Vagina (tissue), 2 donors: ENCODE data around the gene EYA4. TPM values are rescaled to one million over a fixed set of nuclear protein-coding genes. Genes with fewer than 3 reads are reported as not detected.

Experiments used
- DNase-seq, 2 donors: peaks; one replicate each; pipeline ENCODE4 v3.0.0-alpha.2; 2017; ENCODE audit errors: extremely low spot score in 2 of 2
- H3K27ac ChIP-seq: fragments of 200-600 bp; sonication (generic); one replicate; pipeline ENCODE4 v1.5.1; 2019
- H3K27me3 ChIP-seq: fragments of 200-600 bp; sonication (generic); one replicate; pipeline ENCODE4 v1.5.1; 2019
- H3K36me3 ChIP-seq, 2 donors: fragments of 200-600 bp; sonication (generic); one replicate each; pipeline ENCODE4 v1.5.1; 2017 to 2019
- H3K4me1 ChIP-seq: fragments of 200-600 bp; sonication (generic); one replicate; pipeline ENCODE4 v1.5.1; 2019
- H3K4me3 ChIP-seq, 2 donors: fragments of 200-600 bp; sonication (generic); 1 replicate in 1 of 2; 2 replicates in 1 of 2; pipeline ENCODE4 v1.5.1; 2016 to 2019
- H3K9me3 ChIP-seq: fragments of 200-600 bp; sonication (generic); one replicate; pipeline ENCODE4 v1.5.1; 2019
- CTCF ChIP-seq, 3 experiments: fragments of 450-650 bp in 2 of 3; fragments of 200-600 bp in 1 of 3; sonication (generic) in 1 of 3; IDR thresholded peaks; one replicate each; pipeline ENCODE4 v1.5.1; 2017 to 2019; ENCODE audit warnings: antibody characterized with exemption in 3 of 3, mild to moderate bottlenecking in 2 of 3, moderate library complexity in 2 of 3
- POLR2A ChIP-seq, 2 donors: fragments of 450-650 bp; IDR thresholded peaks; one replicate each; pipeline ENCODE4 v1.6.1; 2017; ENCODE audit warnings: antibody characterized with exemption in 2 of 2, mild to moderate bottlenecking in 2 of 2, moderate library complexity in 2 of 2
- POLR2AphosphoS5 ChIP-seq, 2 donors: sonication (generic); formaldehyde crosslinking; IDR thresholded peaks; one replicate each; pipeline ENCODE4 v1.9.0; 2017; ENCODE audit warnings: antibody characterized with exemption in 2 of 2, mild to moderate bottlenecking in 2 of 2, low read depth in 1 of 2; ENCODE audit not compliant: insufficient read depth in 1 of 2
- intact Hi-C: fragments of 100-400 bp; cut with DNase I; formaldehyde crosslinking; loops from one replicate; pipeline ENCODE4 v1.15.1; 2023
- total RNA-seq: library from RNA; depleted of rRNA; stranded (reverse); fragments of >200 nt; gene quantifications from one replicate; pipeline ENCODE4 v1.2.3, GENCODE V29; 2016

The EYA4 gene
- total RNA-seq, 1 donor from 2014 or later: 18.7 TPM

DNA sequence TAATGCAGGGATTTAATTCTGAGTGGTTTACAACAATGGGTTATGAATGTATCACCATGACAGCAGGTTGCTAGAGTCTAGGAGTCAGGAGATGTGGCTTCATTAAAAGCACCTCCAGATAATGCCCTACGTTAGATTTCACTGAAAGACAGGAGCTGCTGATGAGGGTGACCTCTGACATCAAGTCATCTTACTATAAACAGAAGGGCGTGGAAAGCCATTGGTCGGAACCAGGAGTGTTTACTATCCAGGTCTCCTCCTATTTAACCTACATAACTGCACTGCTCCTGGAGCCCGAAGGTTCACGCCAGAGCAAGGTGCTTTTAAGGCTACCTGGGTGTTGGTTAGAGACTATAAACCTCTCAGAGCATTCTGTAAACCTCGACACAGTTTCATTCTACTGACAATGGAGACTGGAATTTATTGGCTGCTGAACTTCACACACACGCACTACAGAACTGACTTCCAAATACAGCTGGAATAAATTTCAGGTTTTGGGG is 128.7 kb downstream of the EYA4 start:
- no peaks in the 10 kb centered on the region for H3K27me3 ChIP-seq
- no peak for TF ChIP-seq POLR2A (IDR thresholded peaks at IDR 0.05)
- no peak for TF ChIP-seq CTCF (IDR thresholded peaks at IDR 0.05)
- TF ChIP-seq POLR2AphosphoS5 (IDR thresholded peaks at IDR 0.05; ENCODE audit: insufficient read depth in 1 of 2, low read depth in 1 of 2): no peak

DNA sequence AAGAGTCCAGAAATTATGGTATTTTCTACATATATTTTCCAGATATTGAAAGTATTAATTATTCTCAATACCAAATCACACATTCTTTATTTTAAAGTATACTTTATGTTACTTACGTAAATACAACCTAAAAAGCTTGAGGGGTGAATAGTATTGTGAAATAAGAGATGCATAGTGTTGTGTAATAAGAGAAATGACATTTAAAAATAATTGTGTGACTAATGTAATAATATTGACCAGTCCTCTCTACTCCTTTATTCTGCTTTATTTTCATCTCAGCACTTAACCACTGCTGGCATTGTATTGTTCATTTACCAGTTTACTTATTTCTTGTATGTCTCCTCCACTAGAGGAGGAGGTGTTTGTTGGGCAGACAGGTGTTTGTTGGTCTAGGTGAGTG is 135.6 kb downstream of the EYA4 start:
- no peaks in the 10 kb centered on the region for H3K27me3 ChIP-seq
- no peaks in the 10 kb centered on the region for H3K36me3 ChIP-seq

More for the DNA sequence above, 128.7 kb downstream of the EYA4 start:
- no peaks in the 10 kb centered on the region for H3K9me3 ChIP-seq
- H3K27ac ChIP-seq: no peak overlapping the region
- no peaks in the 10 kb centered on the region for H3K4me1 ChIP-seq
- intact Hi-C loops: no loop called here
- H3K36me3 ChIP-seq: no peaks in the 10 kb centered on the region
- no peak overlapping the region for H3K4me3 ChIP-seq
- no peak for DNase-seq

DNA sequence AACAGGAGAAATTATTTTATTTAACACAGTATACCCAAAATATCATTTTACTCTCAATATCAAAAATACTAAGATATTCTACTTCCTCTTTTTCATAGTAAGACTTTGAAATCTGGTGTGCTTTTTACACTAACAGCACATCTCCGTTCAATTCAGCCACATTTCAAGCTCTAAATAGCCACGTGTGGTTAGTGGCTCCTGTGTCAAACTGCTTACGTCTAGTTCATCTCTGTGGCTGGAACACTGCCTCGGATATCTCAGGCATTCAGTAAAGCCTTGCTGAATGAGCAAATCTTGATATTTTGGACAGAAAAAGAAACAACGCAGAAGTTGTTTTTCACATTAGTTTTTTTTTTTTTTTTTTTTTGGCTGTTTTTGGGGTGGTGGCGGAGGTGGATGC is 136.1 kb downstream of the EYA4 start:
- H3K27me3 ChIP-seq: no peaks in the 10 kb centered on the region
- no peaks in the 10 kb centered on the region for H3K36me3 ChIP-seq
- no peak overlapping the region for H3K27ac ChIP-seq
- no peak for DNase-seq
- H3K4me1 ChIP-seq: no peaks in the 10 kb centered on the region
- intact Hi-C loops: no loop called here
- no peaks in the 10 kb centered on the region for H3K9me3 ChIP-seq
- no peak for TF ChIP-seq POLR2A (IDR thresholded peaks at IDR 0.05)
- no peak for TF ChIP-seq POLR2AphosphoS5 (IDR thresholded peaks at IDR 0.05; ENCODE audit: insufficient read depth in 1 of 2, low read depth in 1 of 2)
- TF ChIP-seq CTCF (IDR thresholded peaks at IDR 0.05): no peak
- no peak overlapping the region for H3K4me3 ChIP-seq

More for the DNA sequence above, 135.6 kb downstream of the EYA4 start:
- H3K27ac ChIP-seq: no peak overlapping the region
- intact Hi-C loops: no loop called here
- no peak for TF ChIP-seq POLR2AphosphoS5 (IDR thresholded peaks at IDR 0.05; ENCODE audit: insufficient read depth in 1 of 2, low read depth in 1 of 2)
- TF ChIP-seq CTCF (IDR thresholded peaks at IDR 0.05): no peak
- no peak for TF ChIP-seq POLR2A (IDR thresholded peaks at IDR 0.05)
- DNase-seq: no peak
- H3K9me3 ChIP-seq: no peaks in the 10 kb centered on the region
- H3K4me1 ChIP-seq: no peaks in the 10 kb centered on the region
- H3K4me3 ChIP-seq: no peak overlapping the region

GRCh38 chr6:133380047-133380446 is 138.9 kb downstream of the EYA4 start:
- no peak overlapping the region for H3K27ac ChIP-seq
- H3K27me3 ChIP-seq: no peaks in the 10 kb centered on the region
- H3K9me3 ChIP-seq: no peaks in the 10 kb centered on the region
- no peak for DNase-seq
- H3K36me3 ChIP-seq: no peaks in the 10 kb centered on the region
- intact Hi-C loops: no loop called here
- TF ChIP-seq CTCF (IDR thresholded peaks at IDR 0.05) (no peak), POLR2A (IDR thresholded peaks at IDR 0.05) (no peak), POLR2AphosphoS5 (IDR thresholded peaks at IDR 0.05; ENCODE audit: insufficient read depth in 1 of 2, low read depth in 1 of 2) (no peak)
- no peak overlapping the region for H3K4me3 ChIP-seq
- H3K4me1 ChIP-seq: no peaks in the 10 kb centered on the region

DNA sequence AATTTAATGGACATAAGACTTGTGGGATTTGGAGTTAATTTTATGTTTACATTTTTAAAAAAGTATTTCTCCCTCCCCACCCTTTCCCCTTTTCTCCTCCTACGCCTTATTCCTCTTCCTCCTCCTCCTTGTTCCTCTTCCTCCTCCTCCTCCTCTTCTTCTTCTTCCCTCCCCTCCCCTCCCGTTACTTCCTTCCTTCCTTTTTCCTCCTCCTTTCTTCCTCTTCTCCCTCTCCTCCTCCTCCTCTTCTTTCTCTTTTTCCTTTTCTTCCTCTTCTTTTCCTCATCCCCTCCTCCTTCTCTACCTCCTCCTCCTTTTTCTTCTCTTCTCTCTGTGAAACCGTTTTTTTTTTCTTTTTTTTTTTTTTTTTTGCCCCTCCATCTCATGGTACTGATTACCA is 139.6 kb downstream of the EYA4 start:
- H3K4me1 ChIP-seq: no peaks in the 10 kb centered on the region
- H3K9me3 ChIP-seq: no peaks in the 10 kb centered on the region
- H3K27ac ChIP-seq: no peak overlapping the region
- no peaks in the 10 kb centered on the region for H3K27me3 ChIP-seq
- intact Hi-C loops: no loop called here
- no peaks in the 10 kb centered on the region for H3K36me3 ChIP-seq
- TF ChIP-seq CTCF (IDR thresholded peaks at IDR 0.05) (no peak), POLR2A (IDR thresholded peaks at IDR 0.05) (no peak), POLR2AphosphoS5 (IDR thresholded peaks at IDR 0.05; ENCODE audit: insufficient read depth in 1 of 2, low read depth in 1 of 2) (no peak)
- no peak overlapping the region for H3K4me3 ChIP-seq
- DNase-seq: no peak
